GM12873 (cell line): Measurements from ENCODE around the gene TAF3.

Source experiments
- CTCF ChIP-seq: IDR thresholded peaks from 2 replicates; pipeline ENCODE4 v1.5.1; 2012; ENCODE audit warnings: low read depth, mild to moderate bottlenecking, moderate library complexity, low read length, control low read depth; ENCODE audit not compliant: insufficient read depth; ENCODE audit errors: missing control alignments

The TAF3 gene

GRCh38 chr10:8044331-8044907, 226.1 kb downstream of the TAF3 start:
- TF ChIP-seq CTCF, result no peak

GRCh38 chr10:8044908-8045725, 226.8 kb downstream of the TAF3 start:
- TF ChIP-seq CTCF, result no peak

GRCh38 chr10:8045726-8046494, 227.6 kb downstream of the TAF3 start:
- TF ChIP-seq CTCF, result no peak

GRCh38 chr10:8047452-8048280, 229.4 kb downstream of the TAF3 start:
- no peak for TF ChIP-seq CTCF

- TF ChIP-seq CTCF, result no peak
These were observed 230.1 kb downstream of the TAF3 start for GRCh38 chr10:8048281-8049008.

- no peak for TF ChIP-seq CTCF
These were observed 230.9 kb downstream of the TAF3 start for GRCh38 chr10:8049045-8049864.
